Measurements from ENCODE around the gene ACSL5.

DNA sequence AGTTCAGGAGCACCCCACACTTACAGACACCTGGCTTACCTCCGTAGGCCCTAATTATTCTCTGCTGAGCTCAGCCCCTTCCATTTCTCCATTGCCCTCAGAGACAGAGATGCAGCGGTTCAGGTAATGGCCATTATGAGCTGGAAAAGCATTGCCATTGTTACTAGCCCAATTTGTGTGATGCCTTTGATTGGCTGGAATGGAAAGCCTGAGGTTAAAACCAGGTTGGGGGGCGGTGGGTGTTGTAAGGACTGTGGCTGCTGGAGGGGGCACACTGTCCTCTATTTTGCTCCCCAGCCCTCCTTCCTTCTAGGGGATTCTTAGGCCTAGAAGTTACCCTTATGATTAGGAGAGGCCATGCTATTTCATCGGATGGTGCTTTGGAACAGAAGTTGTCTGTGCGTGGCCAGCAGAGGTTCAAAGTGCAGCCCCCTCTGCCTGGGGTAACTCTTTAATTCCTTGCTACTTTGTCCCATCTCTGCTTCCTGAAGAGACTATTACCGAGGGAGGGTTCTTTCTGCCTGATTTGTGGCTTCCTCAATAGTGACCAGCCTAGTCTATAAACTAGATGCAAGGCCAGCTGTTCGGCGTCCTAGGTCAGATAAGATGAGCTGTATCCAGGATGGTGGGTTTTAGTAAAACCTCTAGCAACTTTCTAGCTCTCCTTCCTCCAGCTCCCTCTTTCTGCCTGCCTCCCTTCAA is 14.2 kb upstream of the ACSL5 start:
- TF ChIP-seq, protein P1, sequence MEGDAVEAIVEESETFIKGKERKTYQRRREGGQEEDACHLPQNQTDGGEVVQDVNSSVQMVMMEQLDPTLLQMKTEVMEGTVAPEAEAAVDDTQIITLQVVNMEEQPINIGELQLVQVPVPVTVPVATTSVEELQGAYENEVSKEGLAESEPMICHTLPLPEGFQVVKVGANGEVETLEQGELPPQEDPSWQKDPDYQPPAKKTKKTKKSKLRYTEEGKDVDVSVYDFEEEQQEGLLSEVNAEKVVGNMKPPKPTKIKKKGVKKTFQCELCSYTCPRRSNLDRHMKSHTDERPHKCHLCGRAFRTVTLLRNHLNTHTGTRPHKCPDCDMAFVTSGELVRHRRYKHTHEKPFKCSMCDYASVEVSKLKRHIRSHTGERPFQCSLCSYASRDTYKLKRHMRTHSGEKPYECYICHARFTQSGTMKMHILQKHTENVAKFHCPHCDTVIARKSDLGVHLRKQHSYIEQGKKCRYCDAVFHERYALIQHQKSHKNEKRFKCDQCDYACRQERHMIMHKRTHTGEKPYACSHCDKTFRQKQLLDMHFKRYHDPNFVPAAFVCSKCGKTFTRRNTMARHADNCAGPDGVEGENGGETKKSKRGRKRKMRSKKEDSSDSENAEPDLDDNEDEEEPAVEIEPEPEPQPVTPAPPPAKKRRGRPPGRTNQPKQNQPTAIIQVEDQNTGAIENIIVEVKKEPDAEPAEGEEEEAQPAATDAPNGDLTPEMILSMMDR (IDR thresholded peaks at IDR 0.05) = no peak
- TF ChIP-seq POLR2A (IDR thresholded peaks at IDR 0.05) = no peak
